ENCODE measurements around the gene ZNF471.

DNA sequence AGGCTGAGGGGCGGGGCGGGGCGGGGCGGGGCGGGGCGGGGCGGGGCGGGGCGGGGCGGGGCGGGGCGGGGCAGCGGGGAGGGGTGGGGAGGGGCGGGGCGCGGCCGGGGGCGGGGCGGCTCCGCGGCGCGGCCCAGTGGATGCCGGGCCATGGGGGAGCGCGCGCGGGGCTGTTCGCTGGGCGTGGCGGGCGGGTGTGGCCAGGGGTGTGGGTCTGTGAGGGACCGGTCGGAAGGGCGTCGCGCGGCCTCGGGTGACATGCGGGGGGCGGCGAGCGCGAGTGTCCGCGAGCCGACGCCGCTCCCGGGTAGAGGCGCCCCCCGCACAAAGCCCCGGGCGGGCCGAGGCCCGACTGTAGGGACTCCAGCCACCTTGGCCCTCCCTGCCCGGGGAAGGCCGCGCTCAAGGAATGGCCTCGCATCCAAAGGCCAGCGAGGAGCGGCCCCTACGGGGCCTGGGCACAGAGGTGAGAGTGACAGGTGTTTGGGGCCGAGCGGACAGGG lies 31.2 kb downstream of the ZNF471 start, which contains the start of gene ZFP28:
- TF ChIP-seq EZH2 (IDR thresholded peaks at IDR 0.05; ENCODE audit: insufficient read depth, poor library complexity, severe bottlenecking) (no peak), EZH2phosphoT487 (IDR thresholded peaks at IDR 0.05; ENCODE audit: insufficient read depth, low read depth) (no peak)
